K562 (cell line): Measurements from ENCODE around the gene TUT1. TPM values are rescaled to one million over a fixed set of nuclear protein-coding genes. Genes with fewer than 3 reads are reported as not detected.

Experiments used
- ARID3B ChIP-seq: fragments of 250-450 bp; sonication (Bioruptor Pico); IDR thresholded peaks from 2 replicates; pipeline ENCODE4 v1.4.0; 2020; ENCODE audit warnings: borderline replicate concordance
- CBX5 ChIP-seq: IDR thresholded peaks from 2 replicates; pipeline ENCODE4 v1.6.1; 2014; ENCODE audit warnings: low read depth, borderline replicate concordance
- CHCHD3 ChIP-seq: fragments of 250-450 bp; sonication (Bioruptor Pico); IDR thresholded peaks from 2 replicates; pipeline ENCODE4 v2.1.2; 2022; ENCODE audit warnings: mild to moderate bottlenecking
- DNMT1 ChIP-seq: fragments of 450-650 bp; IDR thresholded peaks from 2 replicates; pipeline ENCODE4 v1.6.1; 2016; ENCODE audit warnings: antibody characterized with exemption, mild to moderate bottlenecking
- EWSR1 ChIP-seq: fragments of 450-650 bp; IDR thresholded peaks from 2 replicates; pipeline ENCODE4 v1.6.1; 2018; ENCODE audit warnings: borderline replicate concordance, mild to moderate bottlenecking, low read depth, moderate library complexity; ENCODE audit not compliant: partially characterized antibody
- FOXA1 ChIP-seq: fragments of 450-650 bp; IDR thresholded peaks from 2 replicates; pipeline ENCODE4 v1.6.1; 2016; ENCODE audit warnings: mild to moderate bottlenecking, borderline replicate concordance
- GABPA ChIP-seq: fragments of 200-800 bp; sonication (Bioruptor generic); conservative IDR thresholded peaks from 2 replicates; pipeline ENCODE4 v1.6.1; 2016; ENCODE audit warnings: low read depth, missing genetic modification characterization, missing compliant biosample characterization
- HBP1 ChIP-seq: fragments of 450-650 bp; formaldehyde crosslinking; IDR thresholded peaks from 2 replicates; pipeline ENCODE4 v1.4.0; 2022; ENCODE audit warnings: missing genetic modification characterization
- MLLT1 ChIP-seq, 2 experiments: fragments of 450-650 bp; IDR thresholded peaks; 2 replicates each; pipeline ENCODE4 v1.6.1; 2016
- MTA1 ChIP-seq: fragments of 450-650 bp; IDR thresholded peaks from 2 replicates; pipeline ENCODE4 v1.6.1; 2017; ENCODE audit warnings: borderline replicate concordance
- MYC ChIP-seq, 2 experiments: fragments of 250-450 bp in 1 of 2; sonication (Bioruptor Pico) in 1 of 2; IDR thresholded peaks; 2 replicates each; pipeline versions ENCODE4 v1.5.1 to v1.6.1; 2012 to 2021; ENCODE audit warnings: low read depth in 2 of 2, borderline replicate concordance in 1 of 2, improper control_type of control experiment in 1 of 2, low read length in 1 of 2, mild to moderate bottlenecking in 1 of 2, moderate library complexity in 1 of 2
- RBM15 ChIP-seq: fragments of 200-400 bp; formaldehyde crosslinking; IDR thresholded peaks from 2 replicates; pipeline ENCODE4 v1.6.1; 2018; ENCODE audit warnings: mild to moderate bottlenecking, low read length, moderate library complexity; ENCODE audit not compliant: insufficient read depth
- SP1 ChIP-seq: sonication (generic); formaldehyde crosslinking; IDR thresholded peaks from 2 replicates; pipeline ENCODE4 v1.8.1; 2022; ENCODE audit warnings: mild to moderate bottlenecking, missing genetic modification reagents
- TGIF2 ChIP-seq: sonication (generic); formaldehyde crosslinking; IDR thresholded peaks from 2 replicates; pipeline ENCODE4 v1.8.1; 2022; ENCODE audit warnings: mild to moderate bottlenecking, missing genetic modification reagents, moderate library complexity
- ZNF347 ChIP-seq: fragments of 450-650 bp; formaldehyde crosslinking; IDR thresholded peaks from 2 replicates; pipeline ENCODE4 v1.4.0; 2020; ENCODE audit warnings: low read depth, mild to moderate bottlenecking, moderate library complexity
- ZNF398 ChIP-seq: fragments of 250-450 bp; sonication (Bioruptor Pico); IDR thresholded peaks from 2 replicates; pipeline ENCODE4 v1.8.0; 2021; ENCODE audit warnings: moderate library complexity, mild to moderate bottlenecking, inconsistent platforms
- ZNF583 ChIP-seq: fragments of 250-450 bp; sonication (Bioruptor Pico); IDR thresholded peaks from 2 replicates; pipeline ENCODE4 v1.4.0; 2020
- polyA plus RNA-seq, 8 experiments: library from polyadenylated mRNA; depleted of rRNA in 4 of 8; stranded (reverse) in 5 of 8; unstranded in 3 of 8; fragments of >200 nt; fragmentation: Nextera tagmentation in 2 of 8; fragmentation: Illumina TruSeq in 1 of 8; extraction: Ambion mirVana in 2 of 8; extraction: Trizol in 1 of 8; gene quantifications; 2 replicates each; pipeline versions ENCODE4 v1.2.1 to v1.2.3, GENCODE V29; 2011 to 2014; ENCODE audit warnings: inconsistent platforms in 1 of 8, missing spikeins in 1 of 8
- total RNA-seq, 7 experiments: library from RNA; depleted of rRNA in 6 of 7; stranded (reverse); fragments of >200 nt in 6 of 7; fragmentation: Illumina TruSeq in 2 of 7; extraction: Trizol in 2 of 7; gene quantifications; 2 replicates each; pipeline versions ENCODE4 v1.2.1 to v1.2.3, GENCODE V29; 2011 to 2021; ENCODE audit warnings: low replicate concordance in 1 of 7
- TF ChIP-seq, protein P1 (sequence below): fragments of 150-350 bp; conservative IDR thresholded peaks from 2 replicates; pipeline ENCODE4 v1.6.1; 2014; ENCODE audit warnings: low read length

Gene TUT1
- total and polyA plus RNA-seq, 9 of the 15 experiments (the other 6 are each of a cell fraction or from before 2014, with no cell fraction given), result 0.66 to 44.3 (median 15.7) TPM

GRCh38 chr11:62611705-62612365 is 20.5 kb upstream of the TUT1 start (continued):
- TF ChIP-seq, protein P1, sequence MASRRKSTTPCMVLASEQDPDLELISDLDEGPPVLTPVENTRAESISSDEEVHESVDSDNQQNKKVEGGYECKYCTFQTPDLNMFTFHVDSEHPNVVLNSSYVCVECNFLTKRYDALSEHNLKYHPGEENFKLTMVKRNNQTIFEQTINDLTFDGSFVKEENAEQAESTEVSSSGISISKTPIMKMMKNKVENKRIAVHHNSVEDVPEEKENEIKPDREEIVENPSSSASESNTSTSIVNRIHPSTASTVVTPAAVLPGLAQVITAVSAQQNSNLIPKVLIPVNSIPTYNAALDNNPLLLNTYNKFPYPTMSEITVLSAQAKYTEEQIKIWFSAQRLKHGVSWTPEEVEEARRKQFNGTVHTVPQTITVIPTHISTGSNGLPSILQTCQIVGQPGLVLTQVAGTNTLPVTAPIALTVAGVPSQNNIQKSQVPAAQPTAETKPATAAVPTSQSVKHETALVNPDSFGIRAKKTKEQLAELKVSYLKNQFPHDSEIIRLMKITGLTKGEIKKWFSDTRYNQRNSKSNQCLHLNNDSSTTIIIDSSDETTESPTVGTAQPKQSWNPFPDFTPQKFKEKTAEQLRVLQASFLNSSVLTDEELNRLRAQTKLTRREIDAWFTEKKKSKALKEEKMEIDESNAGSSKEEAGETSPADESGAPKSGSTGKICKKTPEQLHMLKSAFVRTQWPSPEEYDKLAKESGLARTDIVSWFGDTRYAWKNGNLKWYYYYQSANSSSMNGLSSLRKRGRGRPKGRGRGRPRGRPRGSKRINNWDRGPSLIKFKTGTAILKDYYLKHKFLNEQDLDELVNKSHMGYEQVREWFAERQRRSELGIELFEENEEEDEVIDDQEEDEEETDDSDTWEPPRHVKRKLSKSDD, result no peak
- TF ChIP-seq SP1 (no peak), HBP1 (CRISPR knock-in tag) (peak; percentile 30; the same call in 1 of the 2 replicates), ZNF583 (CRISPR knock-in tag) (no peak), ZNF398 (CRISPR knock-in tag) (no peak), GABPA (tag) (no peak), MTA1 (peak; percentile 58; the same call in 1 of the 2 replicates), MYC (IDR thresholded peaks at IDR 0.05; ENCODE audit: low read depth, low read length) (peak; percentile 73; the same call in 1 of the 2 replicates), MYC (CRISPR knock-in tag; IDR thresholded peaks at IDR 0.05; ENCODE audit: borderline replicate concordance, low read depth) (no peak), RBM15 (no peak), DNMT1 (no peak), CBX5 (no peak), EWSR1 (no peak), FOXA1 (no peak), CHCHD3 (CRISPR knock-in tag) (no peak), MLLT1 (IDR thresholded peaks at IDR 0.05) (no peak; a peak in 1 of 4 replicates), ARID3B (CRISPR knock-in tag) (no peak), ZNF347 (no peak), TGIF2 (no peak)
